ENCODE measurements around the gene CHAT.
"Not testable (repeated sequence)": the region's sequence is repeated elsewhere in the genome, so short reads cannot be mapped to it uniquely, and the experiment has no call there.

The CHAT gene

GRCh38 chr10:49653273-49653929, 39.6 kb downstream of the CHAT start:
- no peak for DNase-seq

- no peak for DNase-seq
Observed at GRCh38 chr10:49654036-49654693, 40.3 kb downstream of the CHAT start.

- no peak for DNase-seq
Observed at GRCh38 chr10:49655099-49655498, 41.3 kb downstream of the CHAT start.

GRCh38 chr10:49656845-49657493, 43.1 kb downstream of the CHAT start:
- no peak for DNase-seq

GRCh38 chr10:49657606-49658005, 43.8 kb downstream of the CHAT start:
- DNase-seq, result no peak

- no peak for DNase-seq
Observed at GRCh38 chr10:49661140-49661856, 47.5 kb downstream of the CHAT start.

- no peak for DNase-seq
Observed at GRCh38 chr10:49662169-49662830, 48.5 kb downstream of the CHAT start.

GRCh38 chr10:49663596-49663995, 49.8 kb downstream of the CHAT start:
- DNase-seq, result no peak

- no peak for DNase-seq
Observed at GRCh38 chr10:49664006-49664841, 50.4 kb downstream of the CHAT start.

GRCh38 chr10:49664842-49665355, 51.1 kb downstream of the CHAT start:
- DNase-seq, result no peak

- no peak for DNase-seq
Observed at GRCh38 chr10:49666054-49666615, 52.3 kb downstream of the CHAT start.

- DNase-seq, result no peak
Observed at GRCh38 chr10:49666685-49667084, 52.8 kb downstream of the CHAT start.

GRCh38 chr10:49667991-49668390, 54.2 kb downstream of the CHAT start:
- DNase-seq, result no peak

GRCh38 chr10:49668684-49669083, 54.8 kb downstream of the CHAT start:
- DNase-seq, result no peak

- DNase-seq, result no peak
Observed at GRCh38 chr10:49678827-49679479, 65.1 kb downstream of the CHAT start.

GRCh38 chr10:49679480-49679893, 65.7 kb downstream of the CHAT start, which contains the start of gene C10orf53:
Gene C10orf53, plus strand, starts transcription at chr10:49679651. Its CDS starts 47 bp downstream, at chr10:49679698.
- DNase-seq, result peak; percentile 50 to 56

GRCh38 chr10:49682449-49682848, 68.6 kb downstream of the CHAT start:
- DNase-seq, result not testable (repeated sequence)

- DNase-seq, result no peak
Observed at GRCh38 chr10:49682879-49683278, 69.0 kb downstream of the CHAT start.

- DNase-seq, result no peak
Observed at GRCh38 chr10:49686651-49687050, 72.8 kb downstream of the CHAT start.

- DNase-seq, result no peak
Observed at GRCh38 chr10:49688261-49688846, 74.5 kb downstream of the CHAT start.

All from inflammatory macrophage (primary cell).